Renal cortex interstitium (tissue), 15 donors: ENCODE measurements around the gene NLRP2B. TPM values are rescaled to one million over a fixed set of nuclear protein-coding genes. Genes with fewer than 3 reads are reported as not detected.
"Not testable (repeated sequence)": the region's sequence is repeated elsewhere in the genome, so short reads cannot be mapped to it uniquely, and the experiment has no call there.

Experiments
- DNase-seq, 11 donors: peaks; one replicate each; pipeline ENCODE4 v3.0.0-alpha.2; 2013; ENCODE audit warnings: low read depth in 9 of 11, low spot score in 4 of 11; ENCODE audit errors: extremely low read depth in 1 of 11
- long read RNA-seq, 16 experiments: transcript quantifications; one replicate each; lab custom pipeline, GENCODE V29; 2026
- polyA plus RNA-seq, 3 donors: library from polyadenylated mRNA; unstranded; fragments of 120-200 nt; gene quantifications; one replicate each; pipeline ENCODE4 v1.2.1, GENCODE V29; 2013; ENCODE audit not compliant: insufficient read length in 3 of 3

The NLRP2B gene
- under 1 TPM in 2 of 3 donors, not detected in 1; 0.06 TPM for polyA plus RNA-seq
- long read RNA-seq, donor 1, result 0 reads
- long read RNA-seq, donor 2, result 0 reads
- long read RNA-seq, donor 3, result 0 reads
- long read RNA-seq, donor 4, result 0 reads
- long read RNA-seq, donor 5, result 0 reads
- long read RNA-seq, donor 6, result 0 reads
- long read RNA-seq, donor 7, result 0 reads
- long read RNA-seq, donor 8, result 0 reads
- long read RNA-seq, donor 9, result 0 reads
- long read RNA-seq, donor 10, result 0 reads
- long read RNA-seq, donor 11, result 0 reads
- long read RNA-seq, donor 12, result 0 reads
- long read RNA-seq, donor 13, result 0 reads
- long read RNA-seq, donor 14, result 0 reads
- long read RNA-seq, donor 15, result 0 reads
- long read RNA-seq, donor 16, result 0 reads

DNA sequence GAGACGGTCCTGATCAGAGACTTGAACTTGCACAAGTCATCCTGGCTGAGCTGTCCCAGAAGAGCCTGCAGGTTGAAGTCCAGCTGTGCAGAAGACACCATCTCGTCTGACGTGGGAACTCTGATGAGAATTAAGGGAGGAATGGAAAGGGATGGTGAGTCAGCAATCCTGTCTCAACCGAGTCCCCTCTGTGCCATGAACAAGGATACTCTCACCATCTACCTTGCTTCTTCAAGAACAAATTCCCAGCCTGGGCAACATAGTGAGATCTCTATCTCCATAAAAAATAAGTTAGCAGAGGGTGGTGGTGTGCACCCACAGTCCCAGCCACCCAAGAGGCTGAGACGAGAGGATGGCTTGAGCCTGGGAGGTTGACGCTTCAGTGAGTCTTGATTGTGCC lies at the start of gene NLRP2B:
Gene NLRP2B, minus strand, starts transcription at position 101 of the 400 bp plus-strand sequence.
- no peak for DNase-seq

GRCh38 chrX:57725995-57726394 lies 45.9 kb upstream of the NLRP2B start:
- not testable (repeated sequence) for DNase-seq

DNA sequence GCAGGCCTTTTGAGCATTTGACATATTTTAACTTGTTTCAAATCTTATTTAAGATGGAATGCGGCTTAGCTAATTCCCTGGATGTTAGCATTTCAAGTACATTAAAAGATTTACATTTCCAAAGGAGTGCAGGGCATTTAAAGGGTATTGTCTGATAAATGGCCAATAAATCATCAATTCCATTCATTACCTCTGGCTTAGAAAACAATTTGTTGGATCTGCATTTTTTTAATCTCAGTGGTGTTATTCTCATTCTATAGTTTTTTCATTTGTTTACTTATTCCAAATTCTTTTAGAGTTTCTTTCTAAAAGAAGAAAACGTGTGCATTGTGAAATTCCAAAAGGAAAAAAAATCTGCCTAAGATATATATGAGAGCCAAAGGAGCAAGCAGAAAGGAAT lies 1.3 kb upstream of the NLRP2B start:
- DNase-seq, result no peak

DNA sequence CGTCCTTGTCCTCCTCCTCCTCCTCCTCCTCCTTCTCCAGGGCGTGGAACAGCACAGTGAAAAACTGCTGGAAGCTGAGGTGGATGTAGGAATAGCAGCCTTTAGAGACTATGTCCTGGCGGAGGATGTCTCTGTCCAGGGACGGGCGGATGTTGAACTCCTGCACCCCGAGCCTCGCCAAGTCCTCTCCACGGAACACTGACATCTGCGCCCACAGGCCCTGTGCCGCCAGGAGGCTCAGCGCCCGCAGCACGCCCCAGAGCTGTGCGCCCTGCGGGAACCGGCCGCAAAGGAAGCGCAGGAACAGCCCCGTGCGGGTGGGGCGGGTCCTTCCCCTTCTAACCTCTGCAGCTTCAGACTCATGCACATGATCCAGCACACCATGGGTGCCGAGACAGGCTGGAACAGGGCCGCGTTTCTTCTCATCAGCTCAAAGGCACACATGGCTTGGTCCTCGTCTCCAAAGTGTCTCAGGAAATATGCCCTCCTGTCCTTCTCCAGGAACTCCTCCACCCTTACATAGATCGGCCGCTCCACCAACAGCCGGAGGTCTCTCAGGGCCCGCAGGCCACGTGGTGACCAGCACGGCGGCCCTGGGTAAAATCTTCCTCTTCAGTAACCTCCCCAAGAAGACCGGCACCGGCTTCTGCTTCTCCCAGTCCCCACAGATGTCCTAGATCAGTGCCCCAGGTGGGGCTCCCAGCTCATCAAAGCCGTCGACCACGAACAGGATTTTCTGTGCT lies 1.2 kb downstream of the NLRP2B start:
- DNase-seq, result no peak

DNA sequence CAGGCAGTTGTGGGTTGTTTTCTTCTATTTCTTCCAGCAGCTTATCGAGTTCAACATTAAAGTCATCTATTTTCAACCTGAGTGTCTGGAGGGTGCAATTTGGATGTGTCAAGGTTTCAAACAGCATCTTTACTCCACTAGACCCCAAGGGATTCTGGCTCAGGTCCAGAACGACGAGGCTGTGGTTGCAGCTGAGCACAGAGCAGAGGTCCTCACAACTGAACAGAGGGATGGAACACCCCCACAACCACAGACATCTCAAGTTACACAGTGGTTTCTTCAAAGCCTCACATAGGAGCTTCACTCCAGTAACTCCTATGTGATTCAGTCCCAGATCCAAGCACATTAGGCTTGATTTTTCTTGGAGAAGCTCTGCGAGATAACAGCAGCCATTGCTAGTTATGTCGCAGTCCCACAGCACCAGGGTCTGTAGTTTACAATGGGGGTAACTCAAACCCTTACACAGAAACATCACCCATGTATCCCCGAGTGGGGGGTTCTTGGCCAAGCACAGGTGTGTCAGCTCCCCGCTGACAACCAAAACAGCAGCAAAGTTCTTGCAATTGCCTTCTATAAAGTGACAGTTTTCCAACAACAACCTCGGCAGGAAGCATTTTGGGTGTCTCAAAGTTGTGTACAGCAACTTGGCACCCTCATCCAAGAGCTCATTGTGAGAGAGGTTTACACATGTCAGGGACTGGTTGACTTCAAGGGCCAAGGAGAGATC lies 2.8 kb downstream of the NLRP2B start:
- no peak for DNase-seq

GRCh38 chrX:57675320-57675719 lies 4.7 kb downstream of the NLRP2B start:
- DNase-seq, result no peak

GRCh38 chrX:57674861-57675260 lies 5.2 kb downstream of the NLRP2B start:
- DNase-seq, result no peak

DNA sequence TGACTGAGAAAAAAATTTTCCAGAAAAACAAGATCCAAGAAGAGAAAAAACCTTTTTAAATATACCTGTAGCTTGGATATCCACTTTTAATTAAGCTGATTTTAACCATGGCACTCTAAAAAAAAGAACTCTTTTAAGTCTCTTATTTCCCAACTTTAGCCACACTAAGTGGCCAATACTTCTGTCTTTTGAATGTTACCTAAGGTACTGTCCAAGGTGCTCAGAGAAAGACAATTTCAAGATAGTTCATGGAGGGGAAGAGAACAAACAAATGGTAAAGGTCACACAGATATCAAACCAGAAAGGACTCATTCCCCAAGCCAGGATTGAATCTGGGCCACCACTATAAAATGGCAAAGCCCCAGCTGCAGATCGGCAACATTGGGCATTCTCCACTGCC lies 10.1 kb downstream of the NLRP2B start:
- DNase-seq, result no peak

GRCh38 chrX:57667010-57667409 lies 13.1 kb downstream of the NLRP2B start:
- DNase-seq, result no peak

GRCh38 chrX:57655065-57655464 lies 25.0 kb downstream of the NLRP2B start:
- DNase-seq, result no peak

DNA sequence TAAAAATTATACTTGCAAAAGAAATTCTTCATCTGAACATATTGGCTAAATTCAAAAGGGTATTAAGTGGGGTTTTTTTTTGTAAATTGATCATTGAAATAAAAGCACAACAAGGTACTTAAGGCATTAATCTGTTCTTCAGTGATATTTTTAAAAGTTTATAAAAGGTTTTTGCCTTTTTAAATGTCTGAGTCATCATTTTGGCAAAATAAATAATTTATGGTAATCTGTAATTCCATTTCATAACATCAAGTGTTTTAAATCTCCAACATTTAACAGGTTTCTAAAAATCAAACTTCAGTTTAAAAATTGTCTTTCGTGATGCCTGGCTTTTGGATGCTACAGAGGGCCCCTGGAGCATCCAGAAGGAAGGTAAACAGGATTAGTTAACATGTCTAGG lies 27.4 kb downstream of the NLRP2B start:
- no peak for DNase-seq

DNA sequence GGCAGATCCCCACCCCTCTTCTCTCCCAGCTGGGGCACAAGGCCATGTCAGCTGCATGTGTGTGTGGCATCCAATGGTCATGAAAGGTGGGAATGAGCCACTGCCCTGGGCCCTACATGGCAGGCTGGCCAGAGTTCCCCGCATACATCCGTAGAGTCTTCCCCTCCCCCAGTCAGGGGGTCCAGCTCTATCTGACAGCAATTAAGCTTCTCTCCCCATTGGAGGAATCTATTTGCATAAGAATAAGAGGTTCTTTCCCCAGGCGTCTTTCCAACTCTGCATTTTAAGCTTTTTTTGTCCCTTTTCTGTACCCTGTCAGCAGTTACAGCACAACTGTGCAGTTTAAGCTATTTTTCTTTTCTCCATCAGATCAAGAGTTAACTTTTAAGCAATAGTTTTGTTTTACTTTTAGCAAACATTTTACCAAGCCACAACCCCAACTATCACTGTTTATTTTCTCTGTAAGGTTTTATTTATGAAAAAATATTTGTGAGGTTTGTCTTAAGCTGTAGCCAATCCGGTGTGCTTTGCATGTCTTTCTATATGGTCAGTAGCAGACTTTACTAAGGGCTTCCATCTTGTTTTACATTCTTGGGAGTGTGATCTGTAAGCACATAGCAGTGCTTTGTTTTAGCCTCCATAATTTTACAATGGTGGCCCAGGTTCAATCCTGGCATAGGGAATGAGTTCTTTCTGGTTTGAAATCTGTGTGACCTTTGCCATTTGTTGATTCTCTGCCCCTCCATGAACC lies 28.7 kb downstream of the NLRP2B start:
- no peak for DNase-seq

- no peak for DNase-seq
Observed at GRCh38 chrX:57647020-57647419, 33.0 kb downstream of the NLRP2B start.

GRCh38 chrX:57643698-57644097 lies 36.4 kb downstream of the NLRP2B start:
- no peak for DNase-seq

- DNase-seq, result no peak
Observed at GRCh38 chrX:57641338-57641737, 38.7 kb downstream of the NLRP2B start.

DNA sequence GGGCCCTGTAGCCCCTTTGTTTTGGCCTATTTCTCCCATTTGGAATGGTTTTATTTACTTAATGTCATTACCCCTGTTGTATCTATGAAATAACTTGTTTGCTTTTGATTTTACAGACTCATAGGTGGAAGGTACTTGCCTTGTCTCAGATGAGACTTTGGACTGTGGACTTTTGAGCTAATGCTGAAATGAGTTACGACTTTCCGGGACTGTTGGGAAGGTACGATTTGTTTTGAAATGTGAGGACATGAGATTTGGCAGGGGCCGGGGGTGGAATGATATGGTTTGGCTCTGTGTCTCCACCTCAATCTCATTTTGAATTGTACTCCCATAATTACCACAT lies 39.4 kb downstream of the NLRP2B start:
- no peak for DNase-seq

- not testable (repeated sequence) for DNase-seq
Observed at GRCh38 chrX:57629438-57629837, 50.6 kb downstream of the NLRP2B start.
